Fibroblast of lung (primary cell): ENCODE results near the gene PYY. TPM values are rescaled to one million over a fixed set of nuclear protein-coding genes. Genes with fewer than 3 reads are reported as not detected.
"Not testable (repeated sequence)": the region's sequence is repeated elsewhere in the genome, so short reads cannot be mapped to it uniquely, and the experiment has no call there.

Source experiments
- DNase-seq, 2 donors: peaks; one replicate each; pipeline versions ENCODE4 v3.0.0 to v3.0.0-alpha.2; 2010; ENCODE audit warnings: low read depth in 2 of 2
- H2AFZ ChIP-seq: 2 replicates; pipeline ENCODE4 v1.5.1; 2012; ENCODE audit warnings: low read length, control low read depth, inconsistent platforms
- H3K27ac ChIP-seq: 2 replicates; pipeline ENCODE4 v1.5.1; 2011; ENCODE audit warnings: low read length, control low read depth; ENCODE audit not compliant: insufficient read depth
- H3K27me3 ChIP-seq: 2 replicates; pipeline ENCODE4 v1.5.1; 2011; ENCODE audit warnings: mild to moderate bottlenecking, low read length; ENCODE audit not compliant: control insufficient read depth, insufficient read depth
- H3K36me3 ChIP-seq: 2 replicates; pipeline ENCODE4 v1.5.1; 2011; ENCODE audit warnings: low read length; ENCODE audit not compliant: control insufficient read depth, insufficient read depth
- H3K4me1 ChIP-seq: 2 replicates; pipeline ENCODE4 v1.5.1; 2011; ENCODE audit warnings: low read length; ENCODE audit not compliant: control insufficient read depth, insufficient read depth; ENCODE audit errors: extremely low read depth
- H3K4me2 ChIP-seq: 2 replicates; pipeline ENCODE4 v1.5.1; 2011; ENCODE audit warnings: low read length, control low read depth; ENCODE audit not compliant: insufficient read depth; ENCODE audit errors: extremely low read depth
- H3K4me3 ChIP-seq, 4 experiments: fragments of 200-600 bp in 1 of 4; sonication (generic) in 1 of 4; replicated peaks in 1 of 4; 2 replicates each; pipeline ENCODE4 v1.5.1; 2011 to 2016; ENCODE audit warnings: low read length in 4 of 4, low read depth in 3 of 4, mild to moderate bottlenecking in 3 of 4, control low read depth in 2 of 4, inconsistent platforms in 1 of 4, mixed read lengths in 1 of 4; ENCODE audit not compliant: insufficient read depth in 1 of 4; ENCODE audit errors: control extremely low read depth in 1 of 4
- H3K79me2 ChIP-seq: 2 replicates; pipeline ENCODE4 v1.5.1; 2012; ENCODE audit warnings: mild to moderate bottlenecking, low read length, inconsistent platforms; ENCODE audit not compliant: control insufficient read depth, insufficient read depth
- H3K9ac ChIP-seq: 2 replicates; pipeline ENCODE4 v1.5.1; 2011; ENCODE audit warnings: mild to moderate bottlenecking, low read length, control low read depth; ENCODE audit not compliant: insufficient read depth
- H3K9me3 ChIP-seq: 2 replicates; pipeline ENCODE4 v1.5.1; 2012; ENCODE audit warnings: low read depth, low read length; ENCODE audit not compliant: control insufficient read depth, insufficient read depth
- H4K20me1 ChIP-seq: 2 replicates; pipeline ENCODE4 v1.5.1; 2011; ENCODE audit warnings: low read length; ENCODE audit not compliant: control insufficient read depth, insufficient read depth; ENCODE audit errors: extremely low read depth
- CTCF ChIP-seq, 2 donors: IDR thresholded peaks in 1 of 2; conservative IDR thresholded peaks in 1 of 2; 1 replicate in 1 of 2; 2 replicates in 1 of 2; pipeline ENCODE4 v1.5.1; 2011 to 2012; ENCODE audit warnings: low read length in 2 of 2, control low read depth in 1 of 2, inconsistent platforms in 1 of 2, low read depth in 1 of 2, mild to moderate bottlenecking in 1 of 2
- EZH2 ChIP-seq: IDR thresholded peaks from 2 replicates; pipeline ENCODE4 v1.5.1; 2012; ENCODE audit warnings: low read length, control low read depth, mild to moderate bottlenecking; ENCODE audit errors: missing control alignments
- polyA plus RNA-seq, 2 donors: library from polyadenylated mRNA; depleted of rRNA in 1 of 2; stranded (reverse) in 1 of 2; unstranded in 1 of 2; fragments of >200 nt; gene quantifications; 2 replicates each; pipeline ENCODE4 v1.2.1, GENCODE V29; 2011 to 2012; ENCODE audit warnings: missing spikeins in 1 of 2
- total RNA-seq: library from RNA; depleted of rRNA; stranded (reverse); fragments of >200 nt; gene quantifications from 2 replicates; pipeline ENCODE4 v1.2.1, GENCODE V29; 2014

Gene PYY
- total and polyA plus RNA-seq, 2 donors (not counting 1 experiment from before 2014, with no cell fraction given), result 0.33 TPM; not detected in 1

- H3K4me2 ChIP-seq, H3K36me3 ChIP-seq, H2AFZ ChIP-seq, H3K9me3 ChIP-seq, H3K4me1 ChIP-seq, H3K4me3 ChIP-seq, DNase-seq, H4K20me1 ChIP-seq, H3K27me3 ChIP-seq, H3K9ac ChIP-seq, H3K79me2 ChIP-seq, H3K27ac ChIP-seq: not testable (repeated sequence)
Observed at GRCh38 chr17:43971436-43971835, 17.7 kb upstream of the PYY start.

GRCh38 chr17:43970366-43970765 is 16.6 kb upstream of the PYY start:
- H3K4me3 ChIP-seq, result no peak overlapping the region
- H3K27me3 ChIP-seq, result peaks cover 3% of the 10 kb centered on the region
- no peak overlapping the region for H2AFZ ChIP-seq
- no peak for DNase-seq
- H3K36me3 ChIP-seq, result no peaks in the 10 kb centered on the region
- H3K9me3 ChIP-seq, result no peaks in the 10 kb centered on the region
- TF ChIP-seq CTCF (conservative IDR thresholded peaks at IDR 0.05 in 1 of 2, IDR thresholded peaks at IDR 0.05 in 1 of 2; ENCODE audit: low read depth in 1 of 2, low read length in 2 of 2) (no peak), EZH2 (no peak)
- no peak overlapping the region for H3K4me2 ChIP-seq
- no peaks in the 10 kb centered on the region for H3K4me1 ChIP-seq
- no peak overlapping the region for H3K9ac ChIP-seq
- H3K27ac ChIP-seq, result no peak overlapping the region
- no peaks in the 10 kb centered on the region for H3K79me2 ChIP-seq
- no peaks in the 10 kb centered on the region for H4K20me1 ChIP-seq

DNA sequence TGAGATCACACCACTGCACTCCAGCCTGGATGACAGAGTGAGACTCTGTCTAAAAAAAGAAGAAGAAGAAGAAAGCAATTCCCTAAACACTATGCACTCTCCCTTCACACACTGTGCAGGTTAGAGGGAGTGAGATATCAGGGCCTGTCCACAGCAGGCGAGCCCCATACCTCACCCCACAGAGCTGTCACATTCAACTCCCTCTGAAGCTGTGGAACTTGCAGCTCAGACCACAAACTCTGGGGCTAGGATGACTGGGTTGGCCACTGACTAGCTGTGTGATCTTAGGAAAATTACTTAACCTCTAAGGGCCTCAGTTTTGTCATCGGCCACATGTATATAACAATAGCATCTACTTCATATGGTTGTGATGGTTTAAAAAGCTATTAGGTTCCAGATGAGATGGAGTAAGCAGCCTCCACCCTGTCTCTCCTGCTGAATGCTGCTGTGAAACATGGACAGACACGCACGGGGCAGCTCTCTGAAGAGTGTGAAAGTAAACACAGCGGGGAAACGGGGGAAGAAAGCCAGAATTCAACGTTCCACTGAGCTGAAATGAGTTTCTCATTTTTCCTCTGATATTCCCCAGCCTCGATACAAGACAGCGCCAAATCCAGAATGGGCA is 13.6 kb upstream of the PYY start:
- no peaks in the 10 kb centered on the region for H3K4me1 ChIP-seq
- H3K27ac ChIP-seq, result no peak overlapping the region
- no peaks in the 10 kb centered on the region for H3K9me3 ChIP-seq
- H2AFZ ChIP-seq, result peak overlapping the region; percentile 45
- no peaks in the 10 kb centered on the region for H4K20me1 ChIP-seq
- peaks cover 5% of the 10 kb centered on the region for H3K27me3 ChIP-seq
- no peaks in the 10 kb centered on the region for H3K79me2 ChIP-seq
- H3K9ac ChIP-seq, result no peak overlapping the region
- no peaks in the 10 kb centered on the region for H3K36me3 ChIP-seq
- no peak for DNase-seq
- TF ChIP-seq CTCF (conservative IDR thresholded peaks at IDR 0.05 in 1 of 2, IDR thresholded peaks at IDR 0.05 in 1 of 2; ENCODE audit: low read depth in 1 of 2, low read length in 2 of 2), result no peak
- no peak for TF ChIP-seq EZH2
- peak overlapping the region; percentile 73 for H3K4me2 ChIP-seq
- H3K4me3 ChIP-seq, result peak overlapping the region in 1 of 4 experiments; percentile 33
